ENCODE measurements around the gene KIR2DL1.
"Not testable (repeated sequence)": the region's sequence is repeated elsewhere in the genome, so short reads cannot be mapped to it uniquely, and the experiment has no call there.

KIR2DL1 gene

GRCh38 chr19:54770511-54770910 lies 918 bp downstream of the KIR2DL1 start:
- not testable (repeated sequence) for FAIRE-seq; DNase-seq (ENCODE audit: extremely low spot score, insufficient read length, low read depth)

- not testable (repeated sequence) for FAIRE-seq; DNase-seq (ENCODE audit: extremely low spot score, insufficient read length, low read depth)
Observed at GRCh38 chr19:54771018-54771960, 1.7 kb downstream of the KIR2DL1 start.

GRCh38 chr19:54772666-54773065 lies 3.1 kb downstream of the KIR2DL1 start:
- DNase-seq (ENCODE audit: extremely low spot score, insufficient read length, low read depth); FAIRE-seq: not testable (repeated sequence)

GRCh38 chr19:54775095-54775815 lies 5.7 kb downstream of the KIR2DL1 start:
- not testable (repeated sequence) for FAIRE-seq; DNase-seq (ENCODE audit: extremely low spot score, insufficient read length, low read depth)

GRCh38 chr19:54775830-54776229 lies 6.2 kb downstream of the KIR2DL1 start:
- not testable (repeated sequence) for DNase-seq (ENCODE audit: extremely low spot score, insufficient read length, low read depth); FAIRE-seq

- not testable (repeated sequence) for FAIRE-seq; DNase-seq (ENCODE audit: extremely low spot score, insufficient read length, low read depth)
Observed at GRCh38 chr19:54777851-54778250, 8.3 kb downstream of the KIR2DL1 start.

GRCh38 chr19:54778896-54779295 lies 9.3 kb downstream of the KIR2DL1 start:
- not testable (repeated sequence) for DNase-seq (ENCODE audit: extremely low spot score, insufficient read length, low read depth); FAIRE-seq

GRCh38 chr19:54782916-54783315 lies 13.3 kb downstream of the KIR2DL1 start:
- FAIRE-seq; DNase-seq (ENCODE audit: extremely low spot score, insufficient read length, low read depth): not testable (repeated sequence)

GRCh38 chr19:54786091-54786723 lies 16.6 kb downstream of the KIR2DL1 start:
- not testable (repeated sequence) for FAIRE-seq; DNase-seq (ENCODE audit: extremely low spot score, insufficient read length, low read depth)

- not testable (repeated sequence) for FAIRE-seq; DNase-seq (ENCODE audit: extremely low spot score, insufficient read length, low read depth)
Observed at GRCh38 chr19:54788154-54788553, 18.6 kb downstream of the KIR2DL1 start.

GRCh38 chr19:54790711-54791110 lies 21.1 kb downstream of the KIR2DL1 start:
- DNase-seq (ENCODE audit: extremely low spot score, insufficient read length, low read depth) = no peak
- no peak for FAIRE-seq

- DNase-seq (ENCODE audit: extremely low spot score, insufficient read length, low read depth) (no peak), FAIRE-seq (no peak)
Observed at GRCh38 chr19:54791476-54791875, 21.9 kb downstream of the KIR2DL1 start.

GRCh38 chr19:54792814-54793213 lies 23.2 kb downstream of the KIR2DL1 start:
- DNase-seq (ENCODE audit: extremely low spot score, insufficient read length, low read depth) (no peak), FAIRE-seq (peak; percentile 80)

GRCh38 chr19:54795758-54796157 lies 26.2 kb downstream of the KIR2DL1 start:
- DNase-seq (ENCODE audit: extremely low spot score, insufficient read length, low read depth) (no peak), FAIRE-seq (no peak)

- FAIRE-seq (no peak), DNase-seq (ENCODE audit: extremely low spot score, insufficient read length, low read depth) (no peak)
Observed at GRCh38 chr19:54803410-54803809, 33.8 kb downstream of the KIR2DL1 start, which contains the start of gene KIR2DL4. KIR2DL4 (plus strand) TSS chr19:54803610; CDS start chr19:54803652, 42 bp downstream.

- DNase-seq (ENCODE audit: extremely low spot score, insufficient read length, low read depth) (no peak), FAIRE-seq (no peak)
Observed at GRCh38 chr19:54804101-54804500, 34.5 kb downstream of the KIR2DL1 start.

GRCh38 chr19:54804571-54804970 lies 35.0 kb downstream of the KIR2DL1 start:
- no peak for DNase-seq (ENCODE audit: extremely low spot score, insufficient read length, low read depth)
- no peak for FAIRE-seq

GRCh38 chr19:54805665-54806515 lies 36.3 kb downstream of the KIR2DL1 start:
- no peak for DNase-seq (ENCODE audit: extremely low spot score, insufficient read length, low read depth)
- FAIRE-seq = no peak

- no peak for FAIRE-seq
Observed at GRCh38 chr19:54806516-54806838, 36.9 kb downstream of the KIR2DL1 start.

More at GRCh38 chr19:54806516-54806838, 36.9 kb downstream of the KIR2DL1 start:
- DNase-seq (ENCODE audit: extremely low spot score, insufficient read length, low read depth) = no peak
